GM12873 (cell line): ENCODE results near the gene GDF15.

ENCODE experiments used
- CTCF ChIP-seq: IDR thresholded peaks from 2 replicates; pipeline ENCODE4 v1.5.1; 2012; ENCODE audit warnings: low read depth, mild to moderate bottlenecking, moderate library complexity, low read length, control low read depth; ENCODE audit not compliant: insufficient read depth; ENCODE audit errors: missing control alignments

GDF15 gene

DNA sequence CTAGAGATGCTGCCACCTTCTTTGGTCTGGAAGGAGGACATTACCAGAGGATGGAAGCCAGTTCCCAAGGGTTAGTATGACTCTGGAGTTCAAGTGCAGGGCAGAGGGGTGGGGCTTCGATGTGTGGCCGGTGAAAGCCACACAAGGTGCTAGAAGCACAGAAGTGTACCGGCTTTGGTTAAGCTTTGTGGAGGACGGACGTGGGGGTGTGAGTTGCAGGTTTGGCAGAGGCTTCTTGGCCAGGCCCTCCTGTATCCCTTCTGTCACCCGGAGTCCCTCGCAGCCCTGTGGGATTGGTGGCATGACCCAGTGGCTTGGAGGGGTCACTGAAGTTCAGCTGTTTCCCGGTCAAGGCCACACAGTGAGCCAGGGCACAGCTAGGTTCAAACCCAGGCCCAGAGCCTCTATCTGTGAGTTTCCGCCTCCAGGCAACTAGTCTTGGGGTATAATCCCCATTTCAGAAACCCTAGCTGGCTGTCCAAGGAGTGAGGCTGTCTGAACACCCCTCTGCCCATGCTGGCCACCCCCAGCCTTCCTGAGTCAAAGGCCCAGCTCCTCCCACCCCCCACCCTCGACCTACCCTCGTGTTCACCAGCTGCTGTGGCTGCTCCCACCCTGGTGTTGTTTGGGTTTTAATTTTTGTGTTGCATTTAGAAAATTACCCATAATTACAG lies 28.7 kb downstream of the GDF15 start:
- TF ChIP-seq CTCF: no peak

GRCh38 chr19:18415178-18415867 lies 29.4 kb downstream of the GDF15 start:
- TF ChIP-seq CTCF: no peak

GRCh38 chr19:18416778-18417249 lies 30.9 kb downstream of the GDF15 start:
- TF ChIP-seq CTCF: no peak

- no peak for TF ChIP-seq CTCF
Observed at GRCh38 chr19:18417250-18418028, 31.5 kb downstream of the GDF15 start.

DNA sequence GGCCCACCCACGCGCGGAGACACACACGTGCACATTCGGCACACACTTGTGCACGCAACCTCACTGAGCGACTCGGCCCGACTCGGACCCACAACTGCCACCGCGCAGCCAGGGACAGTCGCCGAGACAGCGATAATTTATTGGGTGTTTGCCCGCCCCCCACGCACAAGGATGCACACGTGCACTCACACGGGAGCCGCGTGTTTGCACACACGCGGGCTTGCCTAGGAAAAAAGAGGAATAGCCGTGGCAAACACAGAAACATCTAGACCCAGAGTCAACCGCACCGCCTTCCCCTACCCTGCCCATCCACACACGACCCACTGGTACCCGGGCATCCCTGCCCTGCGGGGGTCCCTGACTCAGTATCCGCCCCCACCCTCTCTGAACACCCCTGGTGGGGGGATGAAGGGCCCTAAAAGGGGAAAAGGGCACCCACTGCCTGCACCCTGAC lies 32.1 kb downstream of the GDF15 start:
- no peak for TF ChIP-seq CTCF

GRCh38 chr19:18418483-18419194 lies 32.7 kb downstream of the GDF15 start:
- no peak for TF ChIP-seq CTCF
